ENCODE results near the gene ADCY7. TPM values are rescaled to one million over a fixed set of nuclear protein-coding genes. Genes with fewer than 3 reads are reported as not detected.

ADCY7 gene
- total RNA-seq, 1 experiment from 2014 or later: 39.2 TPM

GRCh38 chr16:50247906-50248608, 18.3 kb upstream of the ADCY7 start:
- DNase-seq (ENCODE audit: extremely low read depth, low read depth): no peak

GRCh38 chr16:50248845-50249244, 17.5 kb upstream of the ADCY7 start:
- DNase-seq (ENCODE audit: extremely low read depth, low read depth): no peak

DNA sequence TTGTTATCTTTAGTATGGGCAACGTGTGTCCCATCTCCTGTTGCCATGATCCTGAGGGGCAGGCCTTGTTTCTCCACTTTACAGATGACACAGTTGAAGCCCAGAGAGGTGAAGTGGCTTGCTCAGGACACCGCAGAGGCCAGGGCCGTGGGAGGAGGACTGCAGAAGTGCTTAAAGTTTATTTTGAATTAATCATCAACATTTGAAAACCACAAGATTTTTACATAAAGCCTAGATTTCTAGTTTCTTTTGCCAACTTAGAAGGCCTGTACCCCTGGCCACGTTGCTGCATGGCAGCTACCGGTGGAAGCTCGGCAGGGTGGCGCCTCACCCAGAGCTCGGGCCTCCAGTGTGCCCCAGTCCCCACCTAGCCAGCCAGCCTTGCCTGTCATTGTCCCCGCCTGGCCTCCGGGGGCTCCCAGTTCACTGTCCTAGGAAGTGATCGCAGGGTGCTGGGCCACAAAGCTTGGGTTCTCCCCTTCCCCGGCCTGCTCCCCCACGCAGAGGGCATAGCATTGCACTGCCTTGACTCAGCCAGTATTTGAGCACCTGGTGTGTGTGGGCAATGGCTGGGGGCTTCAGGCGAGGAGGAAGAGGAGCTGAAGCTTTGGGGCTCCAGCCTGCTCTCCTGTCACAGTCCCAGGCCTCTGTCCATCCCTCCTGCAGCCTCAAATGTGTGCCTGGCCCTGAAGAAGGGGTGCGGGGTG, 14.8 kb upstream of the ADCY7 start:
- DNase-seq (ENCODE audit: extremely low read depth, low read depth): no peak

GRCh38 chr16:50252082-50252611, 14.2 kb upstream of the ADCY7 start:
- no peak for DNase-seq (ENCODE audit: extremely low read depth, low read depth)

DNA sequence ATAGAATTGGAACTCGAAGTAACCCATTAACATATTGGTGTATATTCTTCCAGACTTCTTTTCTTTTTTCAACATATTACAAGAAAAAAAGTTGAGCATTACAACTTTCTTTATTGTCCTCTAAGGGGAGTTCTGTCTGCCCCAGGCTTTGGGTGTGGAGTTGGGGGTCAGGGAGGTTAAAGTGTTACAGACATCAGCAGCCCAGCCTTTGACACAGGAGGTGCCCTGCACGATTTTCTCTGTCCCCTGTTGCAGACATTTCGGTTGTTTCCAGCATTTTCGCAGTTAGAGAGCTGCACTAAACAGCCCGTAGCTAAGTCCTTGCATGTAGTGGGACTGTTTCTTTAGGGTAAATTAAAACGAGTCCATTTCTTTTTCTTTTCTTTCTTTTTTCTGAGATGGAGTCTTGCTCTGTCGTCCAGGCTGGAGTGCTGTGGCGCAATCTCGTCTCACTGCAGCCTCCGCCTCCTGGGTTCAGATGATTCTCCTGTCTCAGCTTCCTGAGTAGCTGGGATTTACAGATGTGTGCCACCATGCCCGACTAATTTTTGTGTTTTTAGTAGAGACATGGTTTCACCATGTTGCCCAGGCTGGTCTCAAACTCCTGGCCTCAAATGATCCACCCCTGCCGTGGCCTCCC, 13.4 kb upstream of the ADCY7 start:
- no peak for DNase-seq (ENCODE audit: extremely low read depth, low read depth)

DNA sequence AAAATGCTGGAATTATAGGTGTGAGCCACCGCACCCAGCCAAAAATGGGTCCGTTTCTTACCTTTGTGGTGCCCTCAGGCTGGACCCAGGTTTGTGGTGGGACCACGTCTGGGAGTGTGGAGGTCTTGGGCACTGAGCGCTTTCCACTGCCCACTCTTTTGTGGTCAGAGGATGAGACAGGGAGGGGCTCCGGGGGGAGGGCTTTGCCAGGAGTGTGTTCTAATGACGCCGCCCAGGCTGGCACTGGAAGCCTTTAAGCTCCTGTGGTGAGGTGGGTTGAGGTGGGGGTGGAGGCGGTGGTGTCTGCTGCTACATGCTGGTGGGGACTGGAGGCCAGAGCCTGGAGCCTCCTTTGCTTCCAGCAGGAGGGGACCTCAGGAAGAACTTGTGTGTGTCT, 12.8 kb upstream of the ADCY7 start:
- no peak for DNase-seq (ENCODE audit: extremely low read depth, low read depth)

DNA sequence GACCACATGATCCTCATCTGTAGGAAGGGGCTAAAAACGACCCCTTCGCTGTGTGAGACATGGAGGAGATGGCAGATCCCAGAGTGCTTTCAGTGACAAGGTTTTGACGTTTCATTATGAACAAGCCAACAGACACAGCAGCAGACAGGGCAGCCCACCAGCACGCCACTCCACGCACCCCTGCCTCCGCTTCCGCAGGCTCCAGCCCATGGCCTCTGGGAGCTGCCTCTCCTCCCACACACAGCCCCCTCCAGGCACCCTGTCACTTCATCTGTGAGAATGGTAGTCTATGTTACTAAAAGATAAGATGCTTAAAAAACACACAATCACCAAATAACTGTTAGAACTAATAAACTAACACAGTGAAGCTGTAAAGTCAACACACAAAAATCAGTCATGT, 12.3 kb upstream of the ADCY7 start:
- DNase-seq (ENCODE audit: extremely low read depth, low read depth): no peak

DNA sequence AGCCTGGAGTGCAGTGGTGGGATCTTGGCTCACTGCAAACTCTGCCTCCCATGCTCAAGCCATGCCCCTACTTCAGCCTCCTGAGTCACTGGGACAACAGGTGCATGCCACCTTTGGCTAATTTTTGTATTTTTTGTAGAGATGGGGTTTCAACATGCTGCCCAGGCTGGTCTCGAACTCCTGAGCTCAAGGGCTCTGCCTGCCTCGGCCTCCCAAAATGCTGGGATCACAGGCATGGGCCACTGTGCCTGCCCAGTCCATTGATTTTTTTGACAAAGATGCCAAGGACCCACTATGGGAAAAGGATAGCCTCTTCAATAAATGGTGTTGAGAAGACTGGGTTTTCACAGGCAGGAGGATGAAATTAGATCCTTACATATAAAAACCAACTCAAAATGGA, 10.8 kb upstream of the ADCY7 start:
- no peak for DNase-seq (ENCODE audit: extremely low read depth, low read depth)

DNA sequence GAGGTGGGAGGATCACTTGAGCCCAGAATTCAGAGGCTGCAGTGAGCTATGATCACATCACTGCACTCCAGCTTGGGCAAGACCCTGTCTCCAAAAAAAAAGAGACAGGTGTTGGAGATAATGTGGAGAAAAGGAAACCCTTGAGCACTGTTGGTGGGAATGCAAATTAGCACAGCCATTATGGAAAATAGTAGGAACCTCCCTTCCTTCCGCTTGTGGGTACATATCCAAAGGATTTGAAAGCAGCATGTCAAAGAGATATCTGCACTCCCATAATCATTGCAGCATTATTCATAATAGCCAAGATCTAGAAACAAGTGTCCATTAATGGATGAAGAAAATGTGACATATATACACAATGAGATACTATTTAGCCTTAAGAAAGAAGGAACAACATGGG, 9.7 kb upstream of the ADCY7 start:
- no peak for DNase-seq (ENCODE audit: extremely low read depth, low read depth)

GRCh38 chr16:50257876-50258275, 8.5 kb upstream of the ADCY7 start:
- DNase-seq (ENCODE audit: extremely low read depth, low read depth): no peak

DNA sequence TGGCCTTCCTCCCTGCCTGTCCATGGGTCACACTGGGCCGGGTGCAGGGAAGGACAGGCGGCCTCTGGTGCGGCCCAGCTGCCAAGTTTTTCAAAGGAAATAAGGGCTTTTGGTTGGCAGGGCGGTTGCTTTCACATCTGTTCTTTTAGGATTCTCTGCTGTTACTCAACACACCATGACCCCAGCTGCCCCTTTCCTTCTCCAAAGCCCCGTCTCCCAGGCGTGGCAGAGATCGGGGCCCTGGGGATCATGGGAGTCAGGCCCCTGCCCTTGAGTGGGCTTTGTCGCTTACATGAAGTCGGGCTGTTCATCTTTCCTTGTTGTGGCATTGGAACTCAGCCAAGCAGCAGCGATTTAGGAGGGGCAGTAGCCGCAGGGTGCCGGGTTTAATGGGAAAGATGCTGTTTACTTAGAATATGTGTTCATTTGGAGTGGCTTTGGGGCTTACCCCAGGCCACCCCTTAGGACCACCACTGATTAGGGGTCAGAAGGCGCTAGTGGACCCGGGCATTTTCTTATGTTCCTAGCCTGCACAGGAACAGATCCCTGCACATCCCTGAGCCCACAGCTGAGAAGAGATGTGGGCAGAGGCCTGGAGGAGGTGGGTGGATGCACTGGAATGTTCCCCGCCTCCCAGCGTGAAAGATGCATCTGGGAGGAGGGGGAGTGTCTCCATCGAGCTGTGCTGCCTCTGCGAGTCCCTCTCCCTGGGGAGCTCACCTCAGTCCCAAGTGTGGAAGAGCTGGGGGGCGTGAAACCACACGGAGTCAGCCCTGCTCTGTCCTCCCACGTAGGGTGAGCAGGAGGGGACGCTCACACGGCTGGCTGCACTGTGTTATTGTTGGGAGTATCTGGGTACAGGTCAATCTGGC, 6.8 kb upstream of the ADCY7 start:
- DNase-seq (ENCODE audit: extremely low read depth, low read depth): no peak

- DNase-seq (ENCODE audit: extremely low read depth, low read depth): no peak
These were observed 5.9 kb upstream of the ADCY7 start for GRCh38 chr16:50260206-50261159.

- DNase-seq (ENCODE audit: extremely low read depth, low read depth): no peak
These were observed 5.1 kb upstream of the ADCY7 start for GRCh38 chr16:50261160-50261706.

DNA sequence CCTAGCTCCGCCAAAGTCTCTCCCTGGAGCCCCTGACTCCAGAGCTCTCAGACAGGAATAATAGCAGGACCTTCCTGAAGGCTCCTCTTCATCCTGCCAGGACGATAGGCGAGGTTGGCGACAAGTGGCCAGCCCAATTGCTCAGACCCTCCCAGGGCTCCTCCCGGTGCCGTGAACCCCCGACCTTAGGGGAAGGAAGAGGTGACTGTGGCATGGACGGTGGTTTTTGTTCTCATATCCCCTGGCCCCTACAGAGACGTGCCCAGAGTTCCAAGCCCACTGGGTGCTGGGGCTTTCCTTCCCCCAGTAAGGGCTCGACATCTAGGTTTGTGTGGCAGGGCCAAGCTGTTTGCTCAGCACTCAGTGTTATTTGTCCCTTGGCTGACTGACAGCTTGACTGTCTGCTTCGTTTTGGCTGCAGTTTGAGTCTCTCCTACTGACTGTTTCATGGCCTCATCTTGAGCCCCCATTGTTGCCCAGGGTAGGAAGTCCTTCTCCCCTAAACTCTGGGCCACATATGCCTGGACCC, 4.6 kb upstream of the ADCY7 start:
- DNase-seq (ENCODE audit: extremely low read depth, low read depth): no peak

- DNase-seq (ENCODE audit: extremely low read depth, low read depth): no peak
These were observed 3.1 kb upstream of the ADCY7 start for GRCh38 chr16:50263060-50263909.

GRCh38 chr16:50263940-50264929, 2.1 kb upstream of the ADCY7 start:
- peak; percentile 22 for DNase-seq (ENCODE audit: extremely low read depth, low read depth)

DNA sequence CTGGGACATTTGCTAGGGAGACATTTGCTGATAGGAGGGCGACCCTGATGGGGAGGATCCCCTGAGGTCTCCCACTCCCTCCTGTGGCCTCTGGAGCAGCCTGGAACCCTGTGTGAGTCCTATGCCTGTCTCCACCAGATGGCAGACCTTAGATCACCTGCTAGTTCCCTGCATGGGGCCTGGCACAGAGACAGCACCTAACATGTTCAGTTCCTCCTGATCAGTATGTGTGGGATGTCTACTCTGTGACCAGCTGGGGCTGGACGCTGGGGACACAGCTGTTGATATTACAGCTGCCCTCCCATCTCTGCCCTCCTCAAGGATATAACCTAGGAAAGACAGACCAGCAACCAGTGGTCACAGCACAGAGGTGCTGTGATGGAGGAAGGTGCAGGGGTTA, 1.1 kb upstream of the ADCY7 start:
- peak; percentile 39 for DNase-seq (ENCODE audit: extremely low read depth, low read depth)
